ENCODE data around the gene PIGN. TPM values are rescaled to one million over a fixed set of nuclear protein-coding genes. Genes with fewer than 3 reads are reported as not detected.
"Not testable (repeated sequence)": the region's sequence is repeated elsewhere in the genome, so short reads cannot be mapped to it uniquely, and the experiment has no call there.

PIGN gene
- total RNA-seq, 5 donors from 2014 or later (not counting 1 experiment from before 2014, with no cell fraction given), result 19.5 to 24.0 (median 21.8) TPM

- Mint-ChIP-seq H3K9me3 (no peaks in the 10 kb centered on the region), H3K4me1 (peaks cover 16 to 22% (median 18%) of the 10 kb centered on the region in 3 donors), H3K36me3 (peaks cover 20% of the 10 kb centered on the region), H3K4me3 (no peak overlapping the region), H3K27me3 (no peaks in the 10 kb centered on the region), H3K27ac (no peak overlapping the region)
- WGBS (ENCODE audit: insufficient coverage), result 100% methylated on average over 1 of the region's 3 CpGs
- ChIA-PET CTCF (interaction anchor here in 1 of 2 donors (1.4 kb wide), 1 partner anchor 75 kb away, joined by 6 read pairs; no protein-coding TSS in a partner anchor), POLR2A (interaction anchor here in 1 of 2 donors (0.6 kb wide), 1 partner anchor 1136 kb away, joined by 7 read pairs; no protein-coding TSS in a partner anchor)
- H3K27me3 ChIP-seq (replicated peaks in 1 of 2; ENCODE audit: control insufficient read depth in 2 of 2, extremely low read depth in 1 of 2, insufficient read depth in 2 of 2, low read length in 1 of 2), result no peaks in the 10 kb centered on the region
- no peaks in the 10 kb centered on the region for H3K36me3 ChIP-seq (ENCODE audit: control insufficient read depth in 2 of 2, extremely low read depth in 1 of 2, insufficient read depth in 1 of 2, low read length in 1 of 2)
- H3K9me3 ChIP-seq, result no peaks in the 10 kb centered on the region
- DNase-seq (no peak), ATAC-seq (replicated peaks in 1 of 4) (no peak)
- H3K4me1 ChIP-seq (ENCODE audit: control insufficient read depth in 1 of 2, extremely low read depth in 1 of 2, insufficient read depth in 2 of 2, low read length in 2 of 2), result no peaks in the 10 kb centered on the region
- no peak overlapping the region for H3K27ac ChIP-seq (ENCODE audit: low read length)
- H3K4me3 ChIP-seq (ENCODE audit: control insufficient read depth in 1 of 2, extremely low read depth in 1 of 2, low read length in 1 of 2), result no peak overlapping the region
These were observed 11.3 kb downstream of the PIGN start for GRCh38 chr18:62175521-62175920.

- no peak for ATAC-seq (replicated peaks in 1 of 4)
- CTCF ChIA-PET, result interaction anchor here in 1 of 2 donors (0.7 kb wide), 1 partner anchor 1123 kb away, joined by 3 read pairs; no protein-coding TSS in a partner anchor
- H3K9me3 Mint-ChIP-seq, result no peaks in the 10 kb centered on the region
These were observed 14.6 kb downstream of the PIGN start for GRCh38 chr18:62172298-62172697.

GRCh38 chr18:62170857-62171256, 16.0 kb downstream of the PIGN start:
- Mint-ChIP-seq H3K4me1 (peaks cover 0 to 3% (median 3%) of the 10 kb centered on the region in 3 donors), H3K36me3 (peaks cover 25% of the 10 kb centered on the region), H3K9me3 (peaks cover 0 to under 1% (median 0%) of the 10 kb centered on the region in 3 donors), H3K27ac (no peak overlapping the region), H3K27me3 (no peaks in the 10 kb centered on the region), H3K4me3 (no peak overlapping the region)
- DNase-seq (no peak), ATAC-seq (replicated peaks in 1 of 4) (no peak)
- Histone ChIP-seq H3K27ac (ENCODE audit: low read length) (no peak overlapping the region), H3K27me3 (replicated peaks in 1 of 2; ENCODE audit: control insufficient read depth in 2 of 2, extremely low read depth in 1 of 2, insufficient read depth in 2 of 2, low read length in 1 of 2) (no peaks in the 10 kb centered on the region), H3K4me1 (ENCODE audit: control insufficient read depth in 1 of 2, extremely low read depth in 1 of 2, insufficient read depth in 2 of 2, low read length in 2 of 2) (no peaks in the 10 kb centered on the region), H3K4me3 (ENCODE audit: control insufficient read depth in 1 of 2, extremely low read depth in 1 of 2, low read length in 1 of 2) (no peak overlapping the region), H3K9me3 (no peaks in the 10 kb centered on the region), H3K36me3 (ENCODE audit: control insufficient read depth in 2 of 2, extremely low read depth in 1 of 2, insufficient read depth in 1 of 2, low read length in 1 of 2) (no peaks in the 10 kb centered on the region)
- POLR2A ChIA-PET, result no interaction called here
- WGBS (ENCODE audit: insufficient coverage), result no CpG with 5 or more reads among the region's 1 CpG
- CTCF ChIA-PET, result no interaction called here

More at GRCh38 chr18:62172298-62172697, 14.6 kb downstream of the PIGN start:
- POLR2A ChIA-PET, result no interaction called here
- H3K9me3 ChIP-seq, result no peaks in the 10 kb centered on the region
- Mint-ChIP-seq H3K36me3 (peaks cover 14% of the 10 kb centered on the region), H3K4me1 (peaks cover 3 to 8% (median 6%) of the 10 kb centered on the region in 3 donors), H3K4me3 (no peak overlapping the region), H3K27ac (no peak overlapping the region), H3K27me3 (no peaks in the 10 kb centered on the region)
- H3K27me3 ChIP-seq (replicated peaks in 1 of 2; ENCODE audit: control insufficient read depth in 2 of 2, extremely low read depth in 1 of 2, insufficient read depth in 2 of 2, low read length in 1 of 2), result no peaks in the 10 kb centered on the region
- H3K4me3 ChIP-seq (ENCODE audit: control insufficient read depth in 1 of 2, extremely low read depth in 1 of 2, low read length in 1 of 2), result no peak overlapping the region
- no peak for DNase-seq
- no peaks in the 10 kb centered on the region for H3K36me3 ChIP-seq (ENCODE audit: control insufficient read depth in 2 of 2, extremely low read depth in 1 of 2, insufficient read depth in 1 of 2, low read length in 1 of 2)
- no peaks in the 10 kb centered on the region for H3K4me1 ChIP-seq (ENCODE audit: control insufficient read depth in 1 of 2, extremely low read depth in 1 of 2, insufficient read depth in 2 of 2, low read length in 2 of 2)
- H3K27ac ChIP-seq (ENCODE audit: low read length), result no peak overlapping the region

- H3K4me1 ChIP-seq (ENCODE audit: control insufficient read depth in 1 of 2, extremely low read depth in 1 of 2, insufficient read depth in 2 of 2, low read length in 2 of 2); H3K36me3 ChIP-seq (ENCODE audit: control insufficient read depth in 2 of 2, extremely low read depth in 1 of 2, insufficient read depth in 1 of 2, low read length in 1 of 2); DNase-seq; H3K27ac ChIP-seq (ENCODE audit: low read length); H3K27ac Mint-ChIP-seq; H3K4me3 Mint-ChIP-seq; POLR2A ChIA-PET; H3K27me3 ChIP-seq (replicated peaks in 1 of 2; ENCODE audit: control insufficient read depth in 2 of 2, extremely low read depth in 1 of 2, insufficient read depth in 2 of 2, low read length in 1 of 2); ATAC-seq (replicated peaks in 1 of 4); H3K9me3 ChIP-seq; H3K27me3 Mint-ChIP-seq; H3K4me3 ChIP-seq (ENCODE audit: control insufficient read depth in 1 of 2, extremely low read depth in 1 of 2, low read length in 1 of 2): not testable (repeated sequence)
- WGBS (ENCODE audit: insufficient coverage), result no CpG with 5 or more reads among the region's 1 CpG
- peaks cover 3 to 13% (median 7%) of the 10 kb centered on the region in 3 donors for H3K4me1 Mint-ChIP-seq
- CTCF ChIA-PET, result interaction anchor here in 1 of 2 donors (0.6 kb wide), 1 partner anchor 847 kb away, joined by 6 read pairs; no protein-coding TSS in a partner anchor
- peaks cover 0 to 15% (median 2%) of the 10 kb centered on the region in 3 donors for H3K9me3 Mint-ChIP-seq
- peaks cover 42% of the 10 kb centered on the region for H3K36me3 Mint-ChIP-seq
These were observed 20.3 kb downstream of the PIGN start for GRCh38 chr18:62166524-62166923.

- Histone ChIP-seq H3K36me3 (ENCODE audit: control insufficient read depth in 2 of 2, extremely low read depth in 1 of 2, insufficient read depth in 1 of 2, low read length in 1 of 2) (peaks cover 0 to 4% of the 10 kb centered on the region in 2 donors), H3K4me1 (ENCODE audit: control insufficient read depth in 1 of 2, extremely low read depth in 1 of 2, insufficient read depth in 2 of 2, low read length in 2 of 2) (no peaks in the 10 kb centered on the region), H3K27ac (ENCODE audit: low read length) (no peak overlapping the region), H3K4me3 (ENCODE audit: control insufficient read depth in 1 of 2, extremely low read depth in 1 of 2, low read length in 1 of 2) (no peak overlapping the region), H3K9me3 (no peaks in the 10 kb centered on the region), H3K27me3 (replicated peaks in 1 of 2; ENCODE audit: control insufficient read depth in 2 of 2, extremely low read depth in 1 of 2, insufficient read depth in 2 of 2, low read length in 1 of 2) (no peaks in the 10 kb centered on the region)
- Mint-ChIP-seq H3K27ac (no peak overlapping the region), H3K4me1 (peaks cover 3 to 13% (median 7%) of the 10 kb centered on the region in 3 donors), H3K36me3 (peaks cover 47% of the 10 kb centered on the region), H3K4me3 (no peak overlapping the region), H3K27me3 (no peaks in the 10 kb centered on the region), H3K9me3 (peaks cover 0 to 15% (median 2%) of the 10 kb centered on the region in 3 donors)
- ATAC-seq (replicated peaks in 1 of 4) (no peak), DNase-seq (no peak)
- CTCF ChIA-PET, result interaction anchor here in 1 of 2 donors (0.5 kb wide), 1 partner anchor 154 kb away, joined by 5 read pairs; no protein-coding TSS in a partner anchor
- POLR2A ChIA-PET, result interaction anchor here in 1 of 2 donors (0.6 kb wide), 1 partner anchor 1604 kb away, joined by 3 read pairs; no protein-coding TSS in a partner anchor
- WGBS (ENCODE audit: insufficient coverage), result 69% methylated on average over 2 of the region's 3 CpGs
These were observed 21.3 kb downstream of the PIGN start for GRCh38 chr18:62165583-62165982.

GRCh38 chr18:62164855-62165487, 21.9 kb downstream of the PIGN start:
- peaks cover 0 to 15% (median 2%) of the 10 kb centered on the region in 3 donors for H3K9me3 Mint-ChIP-seq
- H3K36me3 Mint-ChIP-seq, result peaks cover 42% of the 10 kb centered on the region
- Histone ChIP-seq H3K9me3 (no peaks in the 10 kb centered on the region), H3K27ac (ENCODE audit: low read length) (no peak overlapping the region), H3K36me3 (ENCODE audit: control insufficient read depth in 2 of 2, extremely low read depth in 1 of 2, insufficient read depth in 1 of 2, low read length in 1 of 2) (peaks cover 0 to 4% of the 10 kb centered on the region in 2 donors), H3K4me3 (ENCODE audit: control insufficient read depth in 1 of 2, extremely low read depth in 1 of 2, low read length in 1 of 2) (no peak overlapping the region), H3K4me1 (ENCODE audit: control insufficient read depth in 1 of 2, extremely low read depth in 1 of 2, insufficient read depth in 2 of 2, low read length in 2 of 2) (no peaks in the 10 kb centered on the region), H3K27me3 (replicated peaks in 1 of 2; ENCODE audit: control insufficient read depth in 2 of 2, extremely low read depth in 1 of 2, insufficient read depth in 2 of 2, low read length in 1 of 2) (no peaks in the 10 kb centered on the region)
- H3K4me3 Mint-ChIP-seq, result no peak overlapping the region
- ATAC-seq (replicated peaks in 1 of 4), result no peak
- H3K27me3 Mint-ChIP-seq, result no peaks in the 10 kb centered on the region
- ChIA-PET CTCF (no interaction called here), POLR2A (no interaction called here)
- WGBS (ENCODE audit: insufficient coverage), result 83% methylated on average over 2 of the region's 5 CpGs
- H3K4me1 Mint-ChIP-seq, result peaks cover 3 to 13% (median 7%) of the 10 kb centered on the region in 3 donors
- H3K27ac Mint-ChIP-seq, result no peak overlapping the region
- no peak for DNase-seq

All from T-cell (primary cell).